ENCODE data around the gene RPL19. TPM values are rescaled to one million over a fixed set of nuclear protein-coding genes. Genes with fewer than 3 reads are reported as not detected.

Gene RPL19
- total RNA-seq, 2 donors from 2014 or later: 1,315 to 2,278 TPM

DNA sequence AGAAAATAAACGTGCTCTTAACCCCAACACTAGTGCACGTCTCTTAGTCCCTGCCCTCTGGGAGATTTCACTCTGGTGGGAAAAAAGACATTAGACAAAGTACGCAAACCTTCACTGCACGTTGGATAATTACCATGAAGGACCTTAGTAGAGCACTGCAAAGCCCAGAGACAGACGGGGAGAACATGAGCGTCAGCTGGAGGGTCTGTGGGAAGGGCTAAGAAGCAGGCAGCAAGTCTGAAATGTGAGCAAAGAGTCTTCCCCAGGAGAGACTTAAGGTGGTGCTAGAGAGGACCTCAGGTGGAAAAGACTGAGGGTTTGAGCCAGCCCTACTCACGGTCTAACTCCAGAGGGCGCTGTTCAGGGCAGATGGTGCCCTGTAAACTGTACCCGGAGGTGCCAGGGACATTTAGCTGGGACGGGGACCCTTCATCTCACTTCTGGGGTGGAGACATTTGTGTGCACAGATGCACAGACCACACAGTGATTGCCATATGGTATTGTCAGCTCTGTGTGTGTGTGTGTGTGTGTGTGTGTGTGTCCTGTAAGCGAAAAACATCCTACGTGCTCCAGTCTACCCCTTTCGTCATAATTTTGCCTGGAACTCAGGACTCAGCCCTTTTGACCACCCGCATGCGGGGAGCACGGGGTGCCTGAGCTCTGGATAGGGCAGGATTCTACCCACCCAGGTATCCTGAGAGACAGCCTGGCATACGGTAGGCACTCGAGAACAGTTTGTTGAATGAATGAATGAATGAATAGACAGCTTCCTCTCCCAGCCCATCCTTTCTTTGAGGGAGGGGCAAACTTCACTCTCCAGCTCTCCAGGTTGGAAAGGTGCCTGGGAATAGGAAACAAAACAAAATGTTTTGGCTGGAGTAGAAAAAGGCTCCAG, 35.7 kb downstream of the RPL19 start:
- H3K36me3 ChIP-seq: no peaks in the 10 kb centered on the region
- TF ChIP-seq CTCF (IDR thresholded peaks at IDR 0.05): peak; percentile 45
- H3K4me1 ChIP-seq (ENCODE audit: control insufficient read depth in 1 of 2, low read depth in 2 of 2): peaks cover 15 to 28% of the 10 kb centered on the region in 2 donors
- H3K27ac ChIP-seq: no peak overlapping the region
- ATAC-seq (ENCODE audit: insufficient number of reproducible peaks, low FRiP score, low read depth) (no peak), DNase-seq (ENCODE audit: low spot score) (no peak)
- H3K27me3 ChIP-seq (replicated peaks; ENCODE audit: insufficient read depth): no peaks in the 10 kb centered on the region
- no peak overlapping the region for H3K4me3 ChIP-seq
- H3K9me3 ChIP-seq: no peaks in the 10 kb centered on the region

- Histone ChIP-seq H3K36me3 (no peaks in the 10 kb centered on the region), H3K9me3 (no peaks in the 10 kb centered on the region), H3K4me1 (ENCODE audit: control insufficient read depth in 1 of 2, low read depth in 2 of 2) (peaks cover 9 to 21% of the 10 kb centered on the region in 2 donors), H3K27me3 (replicated peaks; ENCODE audit: insufficient read depth) (no peaks in the 10 kb centered on the region), H3K27ac (no peak overlapping the region), H3K4me3 (no peak overlapping the region)
- no peak for DNase-seq (ENCODE audit: low spot score)
- TF ChIP-seq CTCF (IDR thresholded peaks at IDR 0.05): no peak
- ATAC-seq (ENCODE audit: insufficient number of reproducible peaks, low FRiP score, low read depth): no peak
Observed at GRCh38 chr17:39236450-39236927, 36.4 kb downstream of the RPL19 start.

DNA sequence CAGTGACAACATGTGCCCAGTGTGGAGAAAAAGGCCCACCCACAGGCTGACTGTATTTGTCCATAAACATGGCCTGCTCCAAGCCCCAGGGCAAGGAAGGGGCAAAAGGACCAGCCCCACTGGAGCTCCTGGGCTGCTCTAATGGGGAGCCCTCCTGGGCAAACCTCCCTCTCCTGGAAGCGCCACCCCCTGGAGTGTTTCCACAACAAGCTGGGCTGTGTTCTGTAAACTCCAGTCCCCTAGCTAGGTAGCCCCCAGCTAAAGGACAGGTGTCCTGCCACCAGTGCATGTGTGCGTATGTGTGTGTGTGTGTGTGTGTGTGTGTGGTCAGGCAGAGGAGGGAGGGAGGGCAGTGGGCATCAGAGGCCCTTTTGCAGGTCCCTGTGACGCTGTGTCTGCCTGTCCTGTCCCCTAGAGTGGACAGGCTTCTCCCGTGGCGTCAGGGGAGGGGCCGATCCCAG, 36.9 kb downstream of the RPL19 start:
- Histone ChIP-seq H3K27ac (no peak overlapping the region), H3K27me3 (replicated peaks; ENCODE audit: insufficient read depth) (no peaks in the 10 kb centered on the region), H3K9me3 (no peaks in the 10 kb centered on the region), H3K4me1 (ENCODE audit: control insufficient read depth in 1 of 2, low read depth in 2 of 2) (peaks cover 6 to 16% of the 10 kb centered on the region in 2 donors), H3K36me3 (no peaks in the 10 kb centered on the region), H3K4me3 (no peak overlapping the region)
- no peak for ATAC-seq (ENCODE audit: insufficient number of reproducible peaks, low FRiP score, low read depth)
- DNase-seq (ENCODE audit: low spot score): no peak
- no peak for TF ChIP-seq CTCF (IDR thresholded peaks at IDR 0.05)

DNA sequence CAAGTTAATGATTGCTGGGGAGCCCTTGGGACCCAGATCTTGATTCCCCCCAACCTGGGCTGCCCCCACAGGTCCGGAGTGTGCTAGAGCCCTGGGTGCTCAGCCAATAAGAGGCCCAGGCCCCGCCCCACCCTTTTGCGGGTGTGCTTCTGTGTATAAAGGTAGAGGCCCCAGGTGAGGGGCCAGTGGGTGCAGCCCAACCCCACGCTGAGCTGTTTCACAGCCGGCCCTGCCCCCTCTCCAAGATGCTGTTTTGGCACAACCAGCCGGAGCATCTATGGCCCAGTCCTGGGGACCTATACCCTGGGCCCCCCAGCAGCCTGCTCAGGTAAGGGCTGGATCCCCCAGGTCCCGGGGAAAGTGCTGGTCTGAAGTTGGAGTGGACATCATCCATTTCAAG, 37.5 kb downstream of the RPL19 start:
- DNase-seq (ENCODE audit: low spot score): no peak
- H3K4me1 ChIP-seq (ENCODE audit: control insufficient read depth in 1 of 2, low read depth in 2 of 2): peaks cover 6 to 11% of the 10 kb centered on the region in 2 donors
- H3K36me3 ChIP-seq: no peaks in the 10 kb centered on the region
- ATAC-seq (ENCODE audit: insufficient number of reproducible peaks, low FRiP score, low read depth): no peak
- H3K27me3 ChIP-seq (replicated peaks; ENCODE audit: insufficient read depth): no peaks in the 10 kb centered on the region
- H3K4me3 ChIP-seq: no peak overlapping the region
- no peak for TF ChIP-seq CTCF (IDR thresholded peaks at IDR 0.05)
- no peak overlapping the region for H3K27ac ChIP-seq
- H3K9me3 ChIP-seq: no peaks in the 10 kb centered on the region

GRCh38 chr17:39238311-39238972, 38.4 kb downstream of the RPL19 start:
- Histone ChIP-seq H3K27me3 (replicated peaks; ENCODE audit: insufficient read depth) (no peaks in the 10 kb centered on the region), H3K36me3 (no peaks in the 10 kb centered on the region), H3K9me3 (no peaks in the 10 kb centered on the region), H3K4me1 (ENCODE audit: control insufficient read depth in 1 of 2, low read depth in 2 of 2) (peaks cover 6 to 11% of the 10 kb centered on the region in 2 donors), H3K4me3 (peak overlapping the region; percentile 49), H3K27ac (no peak overlapping the region)
- no peak for ATAC-seq (ENCODE audit: insufficient number of reproducible peaks, low FRiP score, low read depth)
- DNase-seq (ENCODE audit: low spot score): no peak
- TF ChIP-seq CTCF (IDR thresholded peaks at IDR 0.05): no peak

All from thoracic aorta (tissue), 2 donors.